Forelimb muscle (tissue), 1 donor: ENCODE results near the gene ZNF185. TPM values are rescaled to one million over a fixed set of nuclear protein-coding genes. Genes with fewer than 3 reads are reported as not detected.

Experiments used
- polyA plus RNA-seq: library from polyadenylated mRNA; unstranded; fragments of 120-200 nt; gene quantifications from one replicate; pipeline ENCODE4 v1.2.1, GENCODE V29; 2013; ENCODE audit not compliant: insufficient read length

ZNF185 gene
- polyA plus RNA-seq, 1 donor = 13.1 TPM

Other genes starting within 250 kb of the ZNF185 start
- gene MAGEA3, start 199.3 kb upstream of the ZNF185 start, polyA plus RNA-seq = not detected
- gene CSAG2, start 188.8 kb upstream of the ZNF185 start, polyA plus RNA-seq = not detected
- gene MAGEA2B, start 183.4 kb upstream of the ZNF185 start, polyA plus RNA-seq = not detected
- not detected for gene CSAG1, start 164.3 kb upstream of the ZNF185 start, polyA plus RNA-seq
- not detected for gene MAGEA12, start 164.3 kb upstream of the ZNF185 start, polyA plus RNA-seq
- gene MAGEA2, start 144.2 kb upstream of the ZNF185 start, polyA plus RNA-seq = not detected
- not detected for gene CSAG3, start 138.8 kb upstream of the ZNF185 start, polyA plus RNA-seq
- gene MAGEA6, start 128.4 kb upstream of the ZNF185 start, polyA plus RNA-seq = not detected
- gene CETN2, start 67.3 kb upstream of the ZNF185 start, polyA plus RNA-seq = 27.9 TPM
- 12.5 TPM for gene NSDHL, start 67.0 kb upstream of the ZNF185 start, polyA plus RNA-seq
- not detected for gene PNMA5, start 96.0 kb downstream of the ZNF185 start, polyA plus RNA-seq
- 1.6 TPM for gene PNMA3, start 158.4 kb downstream of the ZNF185 start, polyA plus RNA-seq
- 2.2 TPM for gene PNMA6A, start 174.4 kb downstream of the ZNF185 start, polyA plus RNA-seq